ENCODE results near the gene WASF2. TPM values are rescaled to one million over a fixed set of nuclear protein-coding genes. Genes with fewer than 3 reads are reported as not detected.

The WASF2 gene
- total and polyA plus RNA-seq, 2 donors (not counting 1 experiment from before 2014, with no cell fraction given): 26.3 to 66.9 TPM

DNA sequence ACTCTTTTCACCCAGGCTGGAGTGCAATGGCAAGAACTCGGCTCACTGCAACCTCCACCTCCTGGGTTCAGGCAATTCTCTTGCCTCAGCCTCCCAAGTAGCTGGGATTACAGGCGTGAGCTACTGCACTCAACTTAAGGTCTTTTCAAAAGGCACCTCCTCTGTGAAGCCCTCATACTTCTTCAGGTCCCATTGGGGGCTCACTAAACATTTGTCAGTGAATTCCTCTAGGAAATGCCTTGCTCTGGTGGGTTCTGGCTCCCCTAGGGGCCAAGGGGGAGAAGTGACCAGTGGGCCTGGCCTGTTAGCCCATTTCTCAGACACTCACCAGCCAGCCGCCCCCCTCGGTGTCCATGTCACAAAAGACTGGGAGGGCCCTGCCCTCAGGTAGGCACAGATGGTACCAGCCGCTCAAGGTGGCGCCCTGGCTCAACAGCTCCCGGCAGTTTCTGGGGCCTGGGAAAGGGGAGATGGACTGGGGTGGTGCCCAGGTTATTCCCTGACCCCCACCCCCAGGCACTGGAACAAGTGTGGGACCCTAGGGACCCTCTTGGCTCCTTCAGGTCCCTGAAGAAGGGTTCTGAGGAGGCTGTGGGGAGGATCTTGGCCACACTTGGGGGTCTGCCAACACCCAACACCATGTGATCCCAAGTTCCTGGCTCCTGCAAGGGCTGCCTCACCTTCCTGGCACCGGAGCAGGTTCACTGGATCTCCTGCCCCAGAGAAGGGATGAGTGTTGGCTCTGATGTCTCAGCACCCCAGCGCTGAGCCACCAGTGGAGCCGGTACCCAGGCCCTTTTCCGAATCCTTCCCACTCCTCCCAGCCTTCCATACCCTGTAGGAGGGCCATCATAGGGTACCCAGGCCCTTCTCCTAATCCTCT, 116.9 kb downstream of the WASF2 start:
- H4K20me1 ChIP-seq (ENCODE audit: control insufficient read depth, extremely low read depth, insufficient read depth, low read length): no peaks in the 10 kb centered on the region
- no peak overlapping the region for H3K4me2 ChIP-seq (ENCODE audit: extremely low read depth, insufficient read depth, low read length)
- H3K27ac ChIP-seq (ENCODE audit: insufficient read depth, low read length): no peak overlapping the region
- peaks cover 4% of the 10 kb centered on the region for H3K27me3 ChIP-seq (ENCODE audit: control insufficient read depth, insufficient read depth, low read length)
- no peak for TF ChIP-seq EZH2 (IDR thresholded peaks at IDR 0.05; ENCODE audit: low read length, missing control alignments)
- TF ChIP-seq, protein P1, sequence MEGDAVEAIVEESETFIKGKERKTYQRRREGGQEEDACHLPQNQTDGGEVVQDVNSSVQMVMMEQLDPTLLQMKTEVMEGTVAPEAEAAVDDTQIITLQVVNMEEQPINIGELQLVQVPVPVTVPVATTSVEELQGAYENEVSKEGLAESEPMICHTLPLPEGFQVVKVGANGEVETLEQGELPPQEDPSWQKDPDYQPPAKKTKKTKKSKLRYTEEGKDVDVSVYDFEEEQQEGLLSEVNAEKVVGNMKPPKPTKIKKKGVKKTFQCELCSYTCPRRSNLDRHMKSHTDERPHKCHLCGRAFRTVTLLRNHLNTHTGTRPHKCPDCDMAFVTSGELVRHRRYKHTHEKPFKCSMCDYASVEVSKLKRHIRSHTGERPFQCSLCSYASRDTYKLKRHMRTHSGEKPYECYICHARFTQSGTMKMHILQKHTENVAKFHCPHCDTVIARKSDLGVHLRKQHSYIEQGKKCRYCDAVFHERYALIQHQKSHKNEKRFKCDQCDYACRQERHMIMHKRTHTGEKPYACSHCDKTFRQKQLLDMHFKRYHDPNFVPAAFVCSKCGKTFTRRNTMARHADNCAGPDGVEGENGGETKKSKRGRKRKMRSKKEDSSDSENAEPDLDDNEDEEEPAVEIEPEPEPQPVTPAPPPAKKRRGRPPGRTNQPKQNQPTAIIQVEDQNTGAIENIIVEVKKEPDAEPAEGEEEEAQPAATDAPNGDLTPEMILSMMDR (conservative IDR thresholded peaks at IDR 0.05 in 1 of 2, IDR thresholded peaks at IDR 0.05 in 1 of 2; ENCODE audit: low read depth in 1 of 2, low read length in 2 of 2): peak in 1 of 2 donors; percentile 31
- H2AFZ ChIP-seq (ENCODE audit: low read length): no peak overlapping the region
- no peak overlapping the region for H3K4me3 ChIP-seq (replicated peaks in 1 of 4; ENCODE audit: control extremely low read depth in 1 of 4, insufficient read depth in 1 of 4, low read depth in 3 of 4, low read length in 4 of 4)
- no peaks in the 10 kb centered on the region for H3K9me3 ChIP-seq (ENCODE audit: control insufficient read depth, insufficient read depth, low read depth, low read length)
- H3K79me2 ChIP-seq (ENCODE audit: control insufficient read depth, insufficient read depth, low read length): no peaks in the 10 kb centered on the region
- H3K4me1 ChIP-seq (ENCODE audit: control insufficient read depth, extremely low read depth, insufficient read depth, low read length): no peaks in the 10 kb centered on the region
- DNase-seq (ENCODE audit: low read depth in 2 of 2): no peak
- H3K9ac ChIP-seq (ENCODE audit: insufficient read depth, low read length): no peak overlapping the region
- no peaks in the 10 kb centered on the region for H3K36me3 ChIP-seq (ENCODE audit: control insufficient read depth, insufficient read depth, low read length)

- no peak for TF ChIP-seq EZH2 (IDR thresholded peaks at IDR 0.05; ENCODE audit: low read length, missing control alignments)
- TF ChIP-seq, protein P1 (conservative IDR thresholded peaks at IDR 0.05 in 1 of 2, IDR thresholded peaks at IDR 0.05 in 1 of 2; ENCODE audit: low read depth in 1 of 2, low read length in 2 of 2): no peak
- Histone ChIP-seq H3K9ac (ENCODE audit: insufficient read depth, low read length) (no peak overlapping the region), H3K4me2 (ENCODE audit: extremely low read depth, insufficient read depth, low read length) (no peak overlapping the region), H3K9me3 (ENCODE audit: control insufficient read depth, insufficient read depth, low read depth, low read length) (no peaks in the 10 kb centered on the region), H3K36me3 (ENCODE audit: control insufficient read depth, insufficient read depth, low read length) (no peaks in the 10 kb centered on the region), H3K27me3 (ENCODE audit: control insufficient read depth, insufficient read depth, low read length) (peaks cover 4% of the 10 kb centered on the region), H3K27ac (ENCODE audit: insufficient read depth, low read length) (no peak overlapping the region), H4K20me1 (ENCODE audit: control insufficient read depth, extremely low read depth, insufficient read depth, low read length) (no peaks in the 10 kb centered on the region), H2AFZ (ENCODE audit: low read length) (no peak overlapping the region), H3K79me2 (ENCODE audit: control insufficient read depth, insufficient read depth, low read length) (no peaks in the 10 kb centered on the region), H3K4me3 (replicated peaks in 1 of 4; ENCODE audit: control extremely low read depth in 1 of 4, insufficient read depth in 1 of 4, low read depth in 3 of 4, low read length in 4 of 4) (no peak overlapping the region), H3K4me1 (ENCODE audit: control insufficient read depth, extremely low read depth, insufficient read depth, low read length) (peaks cover 2% of the 10 kb centered on the region)
- DNase-seq (ENCODE audit: low read depth in 2 of 2): no peak
These were observed 117.8 kb downstream of the WASF2 start for GRCh38 chr1:27372022-27372807.
